PC-3 (cell line): ENCODE measurements around the gene FAHD1. TPM values are rescaled to one million over a fixed set of nuclear protein-coding genes. Genes with fewer than 3 reads are reported as not detected.

Experiments used
- ATAC-seq: fragments of 200-7000 bp; cut with Tn5 transposase; 2 replicates; pipeline ENCODE4 v1.9.1; 2020; ENCODE audit warnings: mild to moderate bottlenecking, moderate library complexity
- BruUV-seq: library from RNA; stranded (reverse); fragments of 400-500 nt; replicated peaks from 2 replicates; lab custom pipeline; 2021; lab: Mats Ljungman, UMichigan
- CTCF ChIA-PET: fragments of 300-600 bp; sonication (Branson Sonifier 250); formaldehyde crosslinking; loops from one replicate; lab custom pipeline; 2022; ENCODE audit warnings: antibody characterized with exemption; lab: Charles Lee
- POLR2A ChIA-PET: fragments of 300-600 bp; sonication (Branson Sonifier 250); formaldehyde crosslinking; loops from one replicate; lab custom pipeline; 2022; ENCODE audit warnings: antibody characterized with exemption; ENCODE audit not compliant: unreplicated experiment; lab: Charles Lee
- DNase-seq: peaks from one replicate; pipeline ENCODE4 v3.0.0-alpha.2; 2015
- H2AFZ ChIP-seq: fragments of 300-600 bp; sonication (generic); 2 replicates; pipeline ENCODE4 v1.6.0; 2016; ENCODE audit warnings: antibody characterized with exemption, low read length
- H3F3A ChIP-seq: fragments of 300-600 bp; sonication (generic); one replicate; pipeline ENCODE4 v1.6.0; 2017; ENCODE audit warnings: antibody characterized with exemption, low read length, control low read depth, mild to moderate bottlenecking; ENCODE audit not compliant: unreplicated experiment
- H3K27ac ChIP-seq: fragments of 300-600 bp; sonication (generic); 2 replicates; pipeline ENCODE4 v1.5.1; 2016; ENCODE audit warnings: mild to moderate bottlenecking, low read length
- H3K27me3 ChIP-seq: fragments of 300-600 bp; sonication (generic); 2 replicates; pipeline ENCODE4 v1.6.1; 2016; ENCODE audit warnings: low read length, mixed read lengths
- H3K36me3 ChIP-seq: fragments of 300-600 bp; sonication (generic); 2 replicates; pipeline ENCODE4 v1.6.1; 2016; ENCODE audit warnings: low read depth, mixed run types, low read length, mixed read lengths
- H3K4me1 ChIP-seq: fragments of 300-600 bp; sonication (generic); 2 replicates; pipeline ENCODE4 v1.5.1; 2016; ENCODE audit warnings: low read length; ENCODE audit not compliant: insufficient read depth
- H3K4me2 ChIP-seq: fragments of 300-600 bp; sonication (generic); 2 replicates; pipeline ENCODE4 v1.6.0; 2016; ENCODE audit warnings: low read length
- H3K4me3 ChIP-seq: fragments of 300-600 bp; sonication (generic); 2 replicates; pipeline ENCODE4 v1.5.1; 2016; ENCODE audit warnings: mild to moderate bottlenecking, low read length, mixed read lengths
- H3K79me2 ChIP-seq: fragments of 300-600 bp; sonication (generic); 2 replicates; pipeline ENCODE4 v1.6.1; 2017; ENCODE audit warnings: low read length, mixed read lengths
- H3K9ac ChIP-seq: fragments of 300-600 bp; sonication (generic); 2 replicates; pipeline ENCODE4 v1.6.0; 2016; ENCODE audit warnings: mild to moderate bottlenecking, low read length
- H3K9me2 ChIP-seq: fragments of 300-600 bp; sonication (generic); replicated peaks from 2 replicates; pipeline ENCODE4 v1.6.1; 2016; ENCODE audit warnings: mixed run types, low read length, mixed read lengths
- H3K9me3 ChIP-seq: fragments of 300-600 bp; sonication (generic); 2 replicates; pipeline ENCODE4 v1.6.1; 2016; ENCODE audit warnings: low read length, mixed read lengths
- H4K20me1 ChIP-seq: fragments of 300-600 bp; sonication (generic); 2 replicates; pipeline ENCODE4 v1.6.1; 2016; ENCODE audit warnings: low read length, mixed read lengths
- CTCF ChIP-seq: fragments of 300-600 bp; sonication (generic); conservative IDR thresholded peaks from 2 replicates; pipeline ENCODE4 v1.5.1; 2017; ENCODE audit warnings: antibody characterized with exemption, low read depth, mild to moderate bottlenecking, low read length
- EZH2 ChIP-seq: fragments of 300-600 bp; sonication (generic); IDR thresholded peaks from one replicate; pipeline ENCODE4 v1.6.1; 2017; ENCODE audit warnings: antibody characterized with exemption, mild to moderate bottlenecking, low read length; ENCODE audit not compliant: unreplicated experiment
- EZH2phosphoT487 ChIP-seq: fragments of 300-600 bp; sonication (generic); IDR thresholded peaks from 2 replicates; pipeline ENCODE4 v1.6.1; 2018; ENCODE audit warnings: mild to moderate bottlenecking, antibody characterized with exemption, low read length, borderline replicate concordance
- intact Hi-C: fragments of 100-400 bp; cut with micrococcal nuclease; formaldehyde crosslinking; loops from 2 replicates; pipeline ENCODE4 v1.9.0; 2023
- total RNA-seq: library from RNA; depleted of rRNA; stranded (reverse); fragments of >200 nt; gene quantifications from 2 replicates; pipeline ENCODE4 v1.2.3, GENCODE V29; 2014

Gene FAHD1
- total RNA-seq, 1 experiment from 2014 or later, result 37.5 TPM

GRCh38 chr16:1825381-1825863 lies 1.6 kb upstream of the FAHD1 start:
- intact Hi-C loops, result no loop called here
- H3K27ac ChIP-seq, result no peak overlapping the region

GRCh38 chr16:1825864-1826690 lies 929 bp upstream of the FAHD1 start:
- Histone ChIP-seq H3K4me1 (peaks cover 13% of the 10 kb centered on the region), H3K79me2 (peaks cover 54% of the 10 kb centered on the region), H3F3A (no peaks in the 10 kb centered on the region), H3K36me3 (no peaks in the 10 kb centered on the region), H3K4me2 (peak overlapping the region; percentile 94), H3K9ac (peak overlapping the region; percentile 35; the same call in 1 of the 2 replicates), H2AFZ (no peak overlapping the region), H3K9me2 (no peaks in the 10 kb centered on the region), H3K9me3 (no peaks in the 10 kb centered on the region), H4K20me1 (peaks cover 15% of the 10 kb centered on the region; the same call in 1 of the 2 replicates), H3K27me3 (no peaks in the 10 kb centered on the region), H3K27ac (no peak overlapping the region), H3K4me3 (peak overlapping the region; percentile 75)
- TF ChIP-seq EZH2, result no peak
- TF ChIP-seq EZH2phosphoT487, result no peak
- no peak for TF ChIP-seq CTCF
- no TSS peak for BruUV-seq
- ChIA-PET CTCF (no interaction called here), POLR2A (interaction anchor here (0.7 kb wide), 1 partner anchor 204 kb away, joined by 3 read pairs; no protein-coding TSS in a partner anchor)
- DNase-seq (peak; percentile 49), ATAC-seq (peak; percentile 56)
- intact Hi-C loops, result no loop called here

More at GRCh38 chr16:1825381-1825863, 1.6 kb upstream of the FAHD1 start:
- ChIA-PET CTCF (no interaction called here), POLR2A (interaction anchor here (0.7 kb wide), 1 partner anchor 204 kb away, joined by 3 read pairs; no protein-coding TSS in a partner anchor)
- peaks cover 48% of the 10 kb centered on the region for H3K79me2 ChIP-seq
- no peaks in the 10 kb centered on the region for H3K9me3 ChIP-seq
- no peaks in the 10 kb centered on the region for H3K27me3 ChIP-seq
- ATAC-seq (no peak), DNase-seq (no peak)
- TF ChIP-seq CTCF (no peak), EZH2 (no peak), EZH2phosphoT487 (no peak)
- no peak overlapping the region for H2AFZ ChIP-seq
- H3K9me2 ChIP-seq, result no peaks in the 10 kb centered on the region
- BruUV-seq, result TSS peak; percentile 50
- H3K4me2 ChIP-seq, result peak overlapping the region; percentile 94
- H3K4me1 ChIP-seq, result peaks cover 13% of the 10 kb centered on the region
- H3F3A ChIP-seq, result no peaks in the 10 kb centered on the region
- H3K36me3 ChIP-seq, result no peaks in the 10 kb centered on the region
- H3K4me3 ChIP-seq, result peak overlapping the region; percentile 75
- peaks cover 15% of the 10 kb centered on the region; the same call in 1 of the 2 replicates for H4K20me1 ChIP-seq
- peak overlapping the region; percentile 35; the same call in 1 of the 2 replicates for H3K9ac ChIP-seq
